ENCODE results near the gene IQGAP3.

The IQGAP3 gene

DNA sequence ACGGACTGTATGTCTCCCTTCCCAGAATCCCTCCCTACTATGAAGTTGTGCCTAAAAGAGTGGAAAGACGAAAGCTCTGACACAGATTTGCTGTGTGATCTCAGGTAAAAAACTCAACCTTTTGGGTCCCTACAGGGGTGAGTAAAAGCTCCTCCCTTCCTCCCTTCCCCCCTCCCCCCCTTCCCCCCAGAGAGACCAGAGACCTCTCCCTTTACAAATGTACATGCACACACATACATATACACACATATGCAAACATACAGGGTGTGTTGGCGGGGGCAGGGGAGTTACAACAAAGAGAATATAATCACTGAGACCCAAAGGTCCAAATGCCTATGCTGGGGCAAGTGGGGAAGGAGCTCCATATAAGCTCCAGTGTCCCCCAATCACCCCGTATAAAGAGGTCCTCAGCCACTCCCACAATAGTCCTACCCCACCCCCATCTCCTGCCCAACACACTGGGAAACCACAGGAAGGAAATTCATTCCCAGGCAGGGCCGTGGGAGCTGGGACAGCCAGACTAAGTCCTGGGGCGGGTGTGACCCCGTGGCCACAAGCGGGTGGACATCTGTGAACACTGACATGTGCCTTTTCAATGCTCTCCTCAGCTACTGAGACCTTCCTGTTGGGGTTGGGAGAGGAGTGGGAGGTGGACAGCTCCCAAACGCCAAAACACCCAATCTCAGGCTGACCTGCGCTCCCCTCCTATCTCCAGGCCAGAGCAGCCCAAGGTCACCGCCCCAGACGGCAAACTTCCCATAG lies 73.8 kb downstream of the IQGAP3 start:
- no peak for DNase-seq (ENCODE audit: extremely low read depth in 1 of 2, low read depth in 1 of 2)

DNA sequence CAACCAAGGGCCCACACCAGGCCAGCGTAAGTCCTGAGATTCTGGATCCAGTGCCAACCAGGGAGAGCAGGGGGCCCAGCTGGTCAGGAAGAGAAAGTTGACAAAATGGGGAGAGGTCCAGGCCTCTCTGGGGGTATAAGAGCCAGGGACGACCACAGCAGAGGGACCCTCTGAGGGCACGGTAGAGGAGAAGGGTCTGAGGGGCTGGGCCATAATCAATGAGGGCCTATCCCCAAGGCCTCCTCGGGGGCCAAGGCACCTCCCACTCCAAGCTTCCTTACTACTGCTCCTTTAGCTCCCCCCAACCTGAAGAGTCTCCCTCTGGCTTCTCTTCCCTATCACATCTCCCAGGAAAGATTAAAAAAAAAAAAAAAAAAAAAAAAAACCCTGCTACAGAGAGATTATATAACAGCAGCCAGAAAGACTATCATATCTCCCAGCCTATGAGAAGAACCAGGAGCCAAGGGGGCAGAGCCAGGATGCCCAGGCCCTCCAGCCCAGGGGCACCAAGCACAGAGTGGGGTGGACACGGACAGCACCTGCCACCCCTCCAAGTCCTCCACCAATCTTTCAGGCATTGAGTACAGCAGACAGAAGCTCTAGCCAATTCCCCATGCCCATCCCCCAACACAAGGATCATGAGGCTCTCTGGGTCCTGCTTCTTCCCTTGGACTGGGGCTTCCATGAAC lies 74.5 kb downstream of the IQGAP3 start:
- DNase-seq (ENCODE audit: extremely low read depth in 1 of 2, low read depth in 1 of 2), result no peak

GRCh38 chr1:156497078-156497742 lies 75.2 kb downstream of the IQGAP3 start:
- DNase-seq (ENCODE audit: extremely low read depth in 1 of 2, low read depth in 1 of 2), result no peak

- no peak for DNase-seq (ENCODE audit: extremely low read depth in 1 of 2, low read depth in 1 of 2)
These were observed 76.1 kb downstream of the IQGAP3 start for GRCh38 chr1:156496211-156496761.

DNA sequence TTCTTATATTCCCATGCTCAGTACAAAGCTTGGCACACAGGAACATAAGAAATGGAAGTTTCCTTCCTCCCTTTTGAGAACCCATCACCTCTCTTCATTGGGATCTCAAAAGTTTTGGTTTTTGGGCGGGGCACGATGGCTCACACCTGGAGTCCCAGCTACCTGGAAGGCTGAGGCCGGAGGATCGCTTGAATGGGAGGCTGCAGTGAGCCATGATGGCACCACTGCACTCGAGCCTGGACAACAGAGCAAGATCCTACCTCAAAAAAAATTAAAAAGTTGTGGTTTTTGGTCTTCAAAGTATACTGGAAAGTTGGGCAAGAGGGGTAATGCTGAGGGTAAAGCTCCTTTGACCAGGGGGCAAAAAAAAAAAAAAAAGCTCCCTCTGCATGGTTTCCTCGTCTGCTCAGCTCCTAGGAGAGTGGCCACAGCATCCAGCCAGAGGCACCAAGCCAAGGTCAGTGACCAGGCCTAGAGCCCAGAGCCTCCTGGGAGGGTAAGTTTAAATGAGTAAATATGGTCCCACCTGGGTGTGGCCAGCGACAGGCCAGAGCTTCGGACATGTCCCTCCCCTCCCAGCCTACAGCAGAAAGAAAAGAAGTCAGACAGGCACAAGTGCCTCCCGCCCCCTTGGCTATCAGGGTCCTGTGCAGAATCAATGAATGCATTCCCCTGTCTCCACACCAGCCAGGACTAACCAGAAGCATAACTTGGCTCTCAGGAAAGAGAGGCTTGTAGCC lies 76.8 kb downstream of the IQGAP3 start:
- no peak for DNase-seq (ENCODE audit: extremely low read depth in 1 of 2, low read depth in 1 of 2)

DNA sequence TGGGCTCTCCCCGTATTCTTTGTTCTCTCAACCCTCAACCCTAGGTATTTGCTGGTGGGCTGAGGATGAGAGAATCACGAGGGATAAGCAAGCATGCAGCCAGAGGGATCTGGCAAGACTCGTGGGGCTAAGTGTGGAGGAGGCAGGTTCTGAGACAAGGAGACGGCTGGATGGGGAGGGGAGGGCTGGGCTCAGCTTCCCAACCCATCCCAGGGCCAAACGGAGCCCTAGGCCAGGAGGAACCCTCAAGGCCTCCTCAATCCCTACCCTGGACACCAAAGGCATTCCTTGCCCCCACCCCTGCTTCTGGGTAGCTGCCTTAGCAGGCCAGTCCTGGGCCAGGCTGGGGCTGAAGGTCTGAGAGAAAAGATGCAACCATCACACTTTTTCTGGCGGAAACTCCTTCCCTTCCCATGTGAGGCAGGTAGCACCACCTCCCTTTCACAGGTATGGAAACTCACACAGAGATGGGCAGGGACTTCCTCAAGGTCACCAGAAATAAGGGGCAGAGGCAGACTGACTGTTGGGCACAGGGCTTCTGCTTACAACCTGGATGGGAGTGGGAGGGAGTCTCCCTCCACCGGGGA lies 78.0 kb downstream of the IQGAP3 start:
- DNase-seq (ENCODE audit: extremely low read depth in 1 of 2, low read depth in 1 of 2), result no peak

DNA sequence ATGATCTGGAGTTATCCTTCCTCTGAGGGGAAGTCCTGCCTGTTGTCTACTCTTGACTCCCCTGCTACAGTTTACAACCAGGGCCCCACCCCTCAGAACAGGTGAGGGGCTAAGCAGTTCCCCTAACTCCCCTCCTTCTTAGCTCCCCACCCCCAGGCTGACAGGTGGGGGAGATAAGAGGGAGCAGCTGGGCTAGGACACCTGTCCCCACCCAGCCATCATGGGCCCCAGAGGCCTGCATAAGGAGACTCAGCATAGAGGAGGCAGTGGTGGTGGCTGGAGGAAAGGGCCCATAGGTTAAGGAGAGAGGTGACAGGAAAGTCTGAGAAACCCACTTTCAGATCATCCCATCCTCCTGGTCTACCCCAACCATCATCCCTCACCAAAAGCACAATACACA lies 78.6 kb downstream of the IQGAP3 start:
- no peak for DNase-seq (ENCODE audit: extremely low read depth in 1 of 2, low read depth in 1 of 2)

DNA sequence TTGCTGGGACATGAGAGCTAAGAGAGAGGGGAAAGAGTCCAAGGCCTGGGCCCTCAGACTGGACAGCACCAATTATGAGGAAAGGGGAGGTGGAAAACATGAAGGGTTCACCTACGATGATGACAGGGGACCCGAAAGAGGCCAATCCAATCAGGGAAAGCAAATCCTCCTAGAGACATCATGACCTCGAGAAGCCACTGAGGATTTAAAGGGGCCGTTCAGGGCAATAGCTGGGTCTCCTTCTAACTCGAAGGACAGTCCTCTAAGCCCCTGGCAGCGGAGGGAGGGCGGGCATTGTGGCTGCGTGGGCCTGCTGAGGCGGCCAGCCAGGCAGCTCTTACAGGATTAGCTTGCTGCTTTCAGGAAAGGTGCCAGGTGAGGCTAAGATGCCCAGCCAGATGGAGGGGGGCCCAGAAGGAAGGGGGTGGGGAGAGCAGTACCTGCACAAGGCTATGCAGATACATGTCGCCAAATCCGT lies 79.2 kb downstream of the IQGAP3 start:
- DNase-seq (ENCODE audit: extremely low read depth in 1 of 2, low read depth in 1 of 2), result no peak

DNA sequence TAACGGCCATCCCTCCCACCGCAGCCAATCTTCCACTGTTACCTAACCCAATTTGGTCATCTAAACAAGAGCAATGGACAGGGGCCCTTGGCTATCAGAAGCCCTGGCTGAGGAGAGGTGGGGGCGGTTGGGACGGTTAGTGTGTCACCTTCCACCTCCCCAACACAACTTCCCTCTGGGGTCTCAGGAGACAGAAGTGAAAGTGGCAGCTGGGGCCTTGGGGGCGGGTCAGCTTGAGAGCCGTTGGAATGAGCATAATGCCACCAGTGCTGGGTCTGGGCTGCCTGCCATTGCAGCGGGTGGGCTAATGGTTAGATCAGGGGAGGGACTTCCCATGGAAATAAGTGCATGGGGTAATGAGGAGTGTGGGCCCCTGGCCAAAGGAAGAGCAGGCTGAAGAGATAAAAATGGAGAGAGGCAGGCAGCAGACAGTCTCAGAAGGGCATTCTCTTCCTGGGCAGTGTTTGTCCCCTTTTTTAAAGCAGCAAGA lies 79.7 kb downstream of the IQGAP3 start:
- DNase-seq (ENCODE audit: extremely low read depth in 1 of 2, low read depth in 1 of 2), result no peak

DNA sequence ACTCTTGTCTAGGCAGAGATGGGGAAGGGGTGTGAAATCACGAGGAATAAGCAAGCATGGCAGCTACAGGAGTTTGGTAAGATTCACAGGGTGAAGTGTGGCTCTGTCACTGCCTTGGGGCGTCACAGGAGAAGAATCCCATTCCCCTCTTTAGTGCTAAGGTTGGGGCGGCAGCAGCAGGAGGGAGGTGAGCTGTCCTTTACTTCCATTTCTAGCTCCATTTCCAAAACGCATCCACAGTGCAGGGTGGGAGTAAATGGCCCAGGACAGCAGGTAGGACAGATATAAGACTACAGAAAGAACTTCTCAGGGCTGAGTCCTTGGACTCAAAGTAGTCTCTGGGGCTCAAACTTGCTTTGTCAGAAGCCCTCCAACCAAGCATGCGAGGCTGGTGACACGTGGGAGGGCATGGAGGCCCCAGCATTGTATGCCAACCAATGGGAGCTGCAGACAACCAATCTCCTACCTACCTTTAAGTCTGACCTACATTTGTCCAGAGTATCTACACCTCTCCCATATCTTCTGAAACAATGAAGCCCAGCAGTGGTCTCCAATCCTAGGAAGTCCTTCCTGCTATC lies 80.3 kb downstream of the IQGAP3 start:
- no peak for DNase-seq (ENCODE audit: extremely low read depth in 1 of 2, low read depth in 1 of 2)

- DNase-seq (ENCODE audit: extremely low read depth in 1 of 2, low read depth in 1 of 2), result no peak
These were observed 81.0 kb downstream of the IQGAP3 start for GRCh38 chr1:156491151-156491949.

DNA sequence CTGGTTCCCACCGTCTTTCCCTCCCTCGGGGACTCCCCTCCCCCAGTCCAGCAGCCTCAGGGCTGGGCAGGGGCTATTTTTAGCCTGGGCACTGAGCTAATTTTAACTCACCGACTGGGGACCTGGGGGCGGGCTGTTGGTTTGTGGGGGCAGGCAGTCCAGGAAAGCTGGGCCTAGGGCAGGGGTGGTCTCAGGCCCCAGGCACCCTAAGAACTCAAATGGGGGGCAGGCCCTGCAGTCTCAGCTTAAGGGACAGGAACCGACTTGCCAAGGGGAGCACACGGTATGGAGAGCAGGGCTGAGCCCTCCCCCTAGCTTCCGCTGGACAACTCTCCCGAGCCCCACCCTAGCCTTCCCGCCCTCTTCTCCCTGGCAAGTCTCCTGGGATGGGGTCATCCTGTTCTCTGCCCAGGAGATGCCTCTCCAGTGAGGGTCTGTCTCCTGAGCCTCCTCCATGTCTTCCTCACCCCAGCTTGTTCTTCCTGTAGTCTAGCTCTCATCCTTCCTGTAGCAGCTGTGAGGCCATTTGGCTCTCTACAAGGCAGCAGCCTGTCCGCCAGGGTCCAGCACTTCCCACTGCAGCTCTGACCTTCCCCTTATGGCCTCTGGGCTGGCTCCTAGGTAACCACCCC lies 81.8 kb downstream of the IQGAP3 start:
- no peak for DNase-seq (ENCODE audit: extremely low read depth in 1 of 2, low read depth in 1 of 2)

DNA sequence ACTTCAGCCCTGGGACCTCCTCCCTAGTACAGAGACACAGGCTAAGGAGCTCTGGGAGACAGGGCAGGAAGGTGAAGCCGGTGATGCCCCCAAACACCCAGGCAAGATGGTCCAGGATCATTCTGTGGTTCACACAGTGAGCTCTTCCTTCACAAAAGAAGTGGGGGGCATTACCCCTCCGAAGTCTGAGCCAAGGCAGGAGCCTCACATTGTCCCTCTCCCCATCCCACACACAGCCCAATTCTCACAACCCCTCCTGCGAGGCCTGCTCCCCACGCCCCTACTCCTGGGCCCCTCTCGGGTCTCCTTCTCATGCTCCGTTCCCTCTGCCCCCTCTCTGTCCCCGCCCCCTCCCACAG lies 82.5 kb downstream of the IQGAP3 start:
- DNase-seq (ENCODE audit: extremely low read depth in 1 of 2, low read depth in 1 of 2), result no peak

- DNase-seq (ENCODE audit: extremely low read depth in 1 of 2, low read depth in 1 of 2), result no peak
These were observed 83.0 kb downstream of the IQGAP3 start for GRCh38 chr1:156489166-156489934.

DNA sequence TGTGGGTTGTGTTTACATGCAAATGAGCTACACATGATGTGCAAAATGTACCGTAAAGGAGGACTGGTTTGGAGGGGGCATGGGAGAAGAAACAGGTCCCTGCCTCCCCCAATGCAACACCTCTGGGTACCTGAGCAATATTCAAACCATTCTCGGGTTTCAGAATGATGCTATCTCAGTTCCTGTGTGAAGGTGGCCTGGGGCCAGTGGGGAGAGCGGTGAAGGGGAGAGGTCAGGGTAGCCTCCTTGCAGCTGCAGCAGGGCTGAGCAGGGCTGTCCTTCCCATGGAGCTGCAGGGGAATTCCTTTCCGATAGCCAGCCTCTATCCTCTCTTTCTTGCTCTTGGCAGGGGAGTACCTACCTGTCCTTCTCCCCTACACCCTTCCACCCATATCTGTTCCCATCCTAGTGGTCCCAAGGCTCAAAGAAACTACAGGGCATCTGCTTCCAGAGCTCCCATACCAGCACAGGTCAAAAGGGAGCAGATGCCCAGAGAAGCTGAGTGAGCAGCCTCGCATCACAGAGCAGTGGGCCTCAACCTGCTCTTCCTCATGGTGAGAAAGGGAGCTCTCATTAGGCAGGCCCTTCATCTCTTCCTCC lies 83.7 kb downstream of the IQGAP3 start:
- no peak for DNase-seq (ENCODE audit: extremely low read depth in 1 of 2, low read depth in 1 of 2)

DNA sequence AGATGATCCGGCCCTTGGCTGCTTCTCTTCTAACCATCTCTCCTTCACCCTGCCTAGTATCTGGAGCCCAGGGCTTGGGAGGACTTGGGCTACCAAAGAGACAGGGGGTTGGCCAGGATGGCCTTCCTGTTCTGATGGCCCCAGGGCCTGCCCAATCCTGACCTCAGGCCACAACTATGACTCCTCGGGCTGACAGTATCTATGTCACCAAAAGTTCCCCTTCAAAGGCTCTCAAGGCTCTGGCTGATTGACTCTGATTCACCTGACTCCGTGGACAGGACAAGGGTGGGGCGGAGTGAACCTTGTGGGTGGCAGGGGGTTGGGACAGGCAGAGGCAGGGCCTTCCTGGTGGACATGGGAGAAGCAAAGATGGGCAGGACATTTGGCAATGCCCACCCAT lies 84.5 kb downstream of the IQGAP3 start:
- no peak for DNase-seq (ENCODE audit: extremely low read depth in 1 of 2, low read depth in 1 of 2)

- DNase-seq (ENCODE audit: extremely low read depth in 1 of 2, low read depth in 1 of 2), result no peak
These were observed 85.7 kb downstream of the IQGAP3 start for GRCh38 chr1:156486421-156487344.

Measured in activated CD8-positive, alpha-beta memory T cell treated with anti-CD3 and anti-CD28 coated beads for 1 hour (primary cell).